Neuronal stem cell (in vitro differentiated cells): Measurements from ENCODE around the gene NIPAL4.

Source experiments
- DNase-seq: peaks from one replicate; pipeline ENCODE4 v3.0.0-alpha.2; 2013; ENCODE audit warnings: low spot score
- H2AFZ ChIP-seq: one replicate; pipeline ENCODE4 v1.6.1; 2013; ENCODE audit warnings: mild to moderate bottlenecking, low read length, inconsistent platforms
- H2AK5ac ChIP-seq: 2 replicates; pipeline ENCODE4 v1.6.1; 2013; ENCODE audit warnings: low read depth, mild to moderate bottlenecking, inconsistent platforms, low read length, moderate library complexity, mixed read lengths
- H2BK120ac ChIP-seq: 2 replicates; pipeline ENCODE4 v1.6.1; 2013; ENCODE audit warnings: low read depth, mild to moderate bottlenecking, inconsistent platforms, low read length, moderate library complexity, mixed read lengths
- H2BK12ac ChIP-seq: one replicate; pipeline ENCODE4 v1.6.1; 2013; ENCODE audit warnings: low read length, inconsistent platforms
- H2BK15ac ChIP-seq: 2 replicates; pipeline ENCODE4 v1.6.1; 2013; ENCODE audit warnings: mild to moderate bottlenecking, low read length, inconsistent platforms, mixed read lengths
- H2BK5ac ChIP-seq: one replicate; pipeline ENCODE4 v1.6.1; 2013; ENCODE audit warnings: inconsistent platforms, mild to moderate bottlenecking, low read length, moderate library complexity
- H3K14ac ChIP-seq: one replicate; pipeline ENCODE4 v1.6.1; 2013; ENCODE audit warnings: low read length, inconsistent platforms
- H3K18ac ChIP-seq: 2 replicates; pipeline ENCODE4 v1.6.1; 2013; ENCODE audit warnings: low read length, inconsistent platforms
- H3K23ac ChIP-seq: 2 replicates; pipeline ENCODE4 v1.6.1; 2013; ENCODE audit warnings: low read depth, mild to moderate bottlenecking, mixed read lengths, low read length, inconsistent platforms; ENCODE audit not compliant: poor library complexity
- H3K27ac ChIP-seq: replicated peaks from 3 replicates; pipeline ENCODE4 v1.5.1; 2013; ENCODE audit warnings: low read length, inconsistent platforms
- H3K27me3 ChIP-seq, 3 experiments: 2 replicates each; pipeline ENCODE4 v1.6.1; 2013; ENCODE audit warnings: low read length in 3 of 3, mild to moderate bottlenecking in 2 of 3, inconsistent platforms in 1 of 3, low read depth in 1 of 3, mixed read lengths in 1 of 3, moderate library complexity in 1 of 3; ENCODE audit not compliant: control insufficient read depth in 3 of 3, insufficient read depth in 3 of 3
- H3K36me3 ChIP-seq, 2 donors: replicated peaks in 1 of 2; 2 replicates each; pipeline ENCODE4 v1.6.1; 2013; ENCODE audit warnings: low read length in 2 of 2; ENCODE audit not compliant: control insufficient read depth in 2 of 2, insufficient read depth in 2 of 2
- H3K4ac ChIP-seq: 2 replicates; pipeline ENCODE4 v1.6.1; 2013; ENCODE audit warnings: inconsistent platforms, mild to moderate bottlenecking, low read length, moderate library complexity
- H3K4me1 ChIP-seq, 2 donors: 1 replicate in 1 of 2; 2 replicates in 1 of 2; pipeline ENCODE4 v1.6.1; 2013; ENCODE audit warnings: low read length in 2 of 2, low read depth in 1 of 2; ENCODE audit not compliant: control insufficient read depth in 2 of 2, insufficient read depth in 1 of 2
- H3K4me2 ChIP-seq: one replicate; pipeline ENCODE4 v1.6.1; 2013; ENCODE audit warnings: mild to moderate bottlenecking, low read length, inconsistent platforms; ENCODE audit not compliant: insufficient read depth, poor library complexity, severe bottlenecking
- H3K4me3 ChIP-seq, 2 donors: 2 replicates each; pipeline ENCODE4 v1.5.1; 2013; ENCODE audit warnings: low read length in 2 of 2, mild to moderate bottlenecking in 2 of 2, inconsistent platforms in 1 of 2, moderate library complexity in 1 of 2
- H3K79me1 ChIP-seq: one replicate; pipeline ENCODE4 v1.6.1; 2013; ENCODE audit warnings: low read depth, mild to moderate bottlenecking, inconsistent platforms, low read length, moderate library complexity
- H3K9ac ChIP-seq: one replicate; pipeline ENCODE4 v1.6.1; 2013; ENCODE audit warnings: mild to moderate bottlenecking, low read depth, low read length, inconsistent platforms; ENCODE audit not compliant: poor library complexity
- H3K9me3 ChIP-seq, 2 donors: replicated peaks in 1 of 2; 2 replicates each; pipeline versions ENCODE3 to v1.6.1; 2013; ENCODE audit warnings: low read length in 2 of 2, mild to moderate bottlenecking in 2 of 2, inconsistent platforms in 1 of 2, low read depth in 1 of 2, mixed read lengths in 1 of 2, moderate library complexity in 1 of 2; ENCODE audit not compliant: control insufficient read depth in 2 of 2, insufficient read depth in 1 of 2
- H4K8ac ChIP-seq: one replicate; pipeline ENCODE4 v1.6.1; 2013; ENCODE audit warnings: low read depth, mild to moderate bottlenecking, inconsistent platforms, low read length, moderate library complexity
- H4K91ac ChIP-seq: one replicate; pipeline ENCODE4 v1.6.1; 2013; ENCODE audit warnings: low read length, low read depth, mild to moderate bottlenecking, inconsistent platforms; ENCODE audit not compliant: poor library complexity
- WGBS, 2 donors: extraction: QIAGEN DNeasy Blood & Tissue Kit; methylation state at CpG; one replicate each; pipeline ENCODE4 v1.1.7; 2013; ENCODE audit warnings: missing lambda C conversion rate in 2 of 2, mixed read lengths in 1 of 2; ENCODE audit not compliant: insufficient read length in 2 of 2, insufficient replicate concordance in 1 of 2; ENCODE audit errors: extremely low coverage in 2 of 2; 5-methylcytosine and 5-hydroxymethylcytosine counted together

NIPAL4 gene

GRCh38 chr5:157485340-157485739 lies 25.3 kb downstream of the NIPAL4 start:
- WGBS, 2 donors = no CpG with 5 or more reads among the region's 2 CpGs
- no peak overlapping the region for H2BK15ac ChIP-seq
- H3K23ac ChIP-seq = no peak overlapping the region
- H3K9ac ChIP-seq = no peak overlapping the region
- peaks cover 4 to 27% of the 10 kb centered on the region in 2 donors for H3K36me3 ChIP-seq
- no peak overlapping the region for H4K8ac ChIP-seq
- H3K4ac ChIP-seq = no peak overlapping the region
- H3K4me2 ChIP-seq = no peak overlapping the region
- no peak overlapping the region for H2BK120ac ChIP-seq
- no peak overlapping the region for H4K91ac ChIP-seq
- H3K4me3 ChIP-seq = no peak overlapping the region
- peaks cover 0 to 2% of the 10 kb centered on the region in 2 donors for H3K4me1 ChIP-seq
- peaks cover 0 to 2% of the 10 kb centered on the region in 2 donors for H3K9me3 ChIP-seq
- no peak overlapping the region for H2BK12ac ChIP-seq
- no peak overlapping the region for H3K27ac ChIP-seq
- H2AFZ ChIP-seq = no peak overlapping the region
- H3K79me1 ChIP-seq = no peaks in the 10 kb centered on the region
- no peak for DNase-seq
- H3K14ac ChIP-seq = no peak overlapping the region
- H2BK5ac ChIP-seq = no peak overlapping the region
- no peak overlapping the region for H3K18ac ChIP-seq
- H3K27me3 ChIP-seq = no peaks in the 10 kb centered on the region
- H2AK5ac ChIP-seq = no peak overlapping the region

GRCh38 chr5:157485811-157486210 lies 25.8 kb downstream of the NIPAL4 start:
- no CpG with 5 or more reads among the region's 3 CpGs for whole genome bisulfite sequencing, 2 donors
- Histone ChIP-seq H3K23ac (no peak overlapping the region), H3K4me3 (no peak overlapping the region), H3K27ac (no peak overlapping the region), H3K9ac (no peak overlapping the region), H3K4me2 (no peak overlapping the region), H4K8ac (no peak overlapping the region), H3K4me1 (peaks cover 0 to 2% of the 10 kb centered on the region in 2 donors), H3K14ac (no peak overlapping the region), H3K36me3 (peaks cover 4 to 23% of the 10 kb centered on the region in 2 donors), H2AFZ (no peak overlapping the region), H3K4ac (no peak overlapping the region), H3K9me3 (no peaks in the 10 kb centered on the region), H2BK12ac (no peak overlapping the region), H4K91ac (no peak overlapping the region), H2BK5ac (no peak overlapping the region), H2BK15ac (no peak overlapping the region), H2AK5ac (no peak overlapping the region), H3K27me3 (no peaks in the 10 kb centered on the region), H3K79me1 (no peaks in the 10 kb centered on the region), H3K18ac (no peak overlapping the region), H2BK120ac (no peak overlapping the region)
- no peak for DNase-seq

GRCh38 chr5:157486221-157486681 lies 26.2 kb downstream of the NIPAL4 start:
- Histone ChIP-seq H2BK12ac (peak overlapping the region; percentile 10), H2AK5ac (no peak overlapping the region), H3K18ac (no peak overlapping the region), H3K79me1 (no peaks in the 10 kb centered on the region), H3K36me3 (peaks cover 4 to 20% of the 10 kb centered on the region in 2 donors), H4K91ac (no peak overlapping the region), H2BK15ac (no peak overlapping the region), H2BK5ac (no peak overlapping the region), H3K9me3 (no peaks in the 10 kb centered on the region), H3K23ac (no peak overlapping the region), H4K8ac (no peak overlapping the region), H3K14ac (peak overlapping the region; percentile 47), H3K4me2 (no peak overlapping the region), H2BK120ac (no peak overlapping the region), H3K4me1 (no peaks in the 10 kb centered on the region), H3K27me3 (no peaks in the 10 kb centered on the region), H2AFZ (no peak overlapping the region), H3K27ac (no peak overlapping the region), H3K4me3 (no peak overlapping the region), H3K9ac (no peak overlapping the region), H3K4ac (no peak overlapping the region)
- no CpG with 5 or more reads among the region's 8 CpGs for WGBS, 2 donors
- DNase-seq = no peak

GRCh38 chr5:157486861-157487260 lies 26.8 kb downstream of the NIPAL4 start:
- Histone ChIP-seq H2BK12ac (no peak overlapping the region), H3K4me2 (no peak overlapping the region), H2AK5ac (no peak overlapping the region), H2AFZ (no peak overlapping the region), H3K36me3 (peaks cover 0 to 19% of the 10 kb centered on the region in 2 donors), H2BK5ac (no peak overlapping the region), H3K27ac (no peak overlapping the region), H3K79me1 (no peaks in the 10 kb centered on the region), H3K9me3 (no peaks in the 10 kb centered on the region), H3K4me3 (no peak overlapping the region), H3K9ac (no peak overlapping the region), H3K4ac (no peak overlapping the region), H4K91ac (no peak overlapping the region), H3K27me3 (no peaks in the 10 kb centered on the region), H4K8ac (no peak overlapping the region), H3K14ac (no peak overlapping the region), H3K4me1 (no peaks in the 10 kb centered on the region), H3K23ac (no peak overlapping the region), H3K18ac (no peak overlapping the region), H2BK120ac (no peak overlapping the region), H2BK15ac (no peak overlapping the region)
- no peak for DNase-seq
- no CpG with 5 or more reads among the region's 3 CpGs for WGBS, 2 donors
